GM19455 (cell line): Measurements from ENCODE around the gene IQGAP2.

ENCODE experiments used
- ATAC-seq: cut with Tn5 transposase; IDR thresholded peaks from one replicate; pipeline ENCODE4 v1.9.1; 2021; ENCODE audit not compliant: unreplicated experiment

Gene IQGAP2

DNA sequence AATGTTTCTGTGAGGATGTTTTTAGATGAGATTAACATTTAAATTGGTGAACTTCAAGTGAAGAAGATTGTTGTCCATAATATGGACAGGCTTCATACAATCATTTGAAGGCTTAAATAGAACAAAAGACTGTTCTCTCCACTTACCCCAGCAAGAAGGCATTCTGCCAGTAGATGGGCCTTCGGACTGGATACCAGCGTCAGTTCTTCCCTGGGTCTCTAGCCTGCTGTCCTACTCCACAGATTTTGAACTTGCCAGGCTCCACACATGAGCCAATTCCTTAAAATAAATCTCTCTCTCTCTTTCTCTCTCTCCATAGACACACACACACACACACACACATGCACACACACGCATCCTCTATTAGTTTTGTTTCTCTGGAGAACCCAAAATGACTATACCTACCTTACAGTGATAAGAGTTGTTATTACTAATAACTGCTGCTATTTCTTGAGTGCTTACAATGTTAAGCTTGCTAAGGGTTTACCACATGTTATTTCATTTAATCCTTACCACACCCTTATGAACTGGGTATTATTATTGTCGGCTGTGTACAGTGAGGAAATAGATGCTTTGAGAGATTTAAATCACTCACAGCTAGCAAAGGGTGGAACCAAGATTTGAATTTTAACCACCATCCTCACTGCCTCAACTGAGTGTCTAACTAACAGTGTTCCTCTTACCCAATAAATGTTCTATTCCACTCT, 19.8 kb upstream of the IQGAP2 start:
- ATAC-seq: no peak

DNA sequence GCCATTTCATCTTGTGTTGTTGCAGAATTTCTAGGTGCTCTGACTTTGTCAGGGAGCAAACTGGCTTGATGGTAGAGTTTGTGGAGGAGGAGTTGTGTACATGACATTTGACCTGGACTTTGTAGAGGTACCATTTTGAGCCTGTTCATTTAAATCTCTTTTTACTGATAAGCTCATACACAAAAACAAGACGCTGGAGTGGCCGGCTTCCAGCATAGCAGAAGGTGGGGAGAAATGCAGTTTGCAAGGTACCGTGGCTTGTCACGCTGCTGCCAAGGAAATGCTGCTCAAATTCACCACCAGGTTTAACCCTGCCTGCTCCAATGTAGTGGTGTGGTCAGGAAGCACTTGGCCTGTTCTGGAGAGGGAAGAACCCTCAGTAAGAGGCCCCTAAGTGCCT, 18.9 kb upstream of the IQGAP2 start:
- ATAC-seq: no peak

DNA sequence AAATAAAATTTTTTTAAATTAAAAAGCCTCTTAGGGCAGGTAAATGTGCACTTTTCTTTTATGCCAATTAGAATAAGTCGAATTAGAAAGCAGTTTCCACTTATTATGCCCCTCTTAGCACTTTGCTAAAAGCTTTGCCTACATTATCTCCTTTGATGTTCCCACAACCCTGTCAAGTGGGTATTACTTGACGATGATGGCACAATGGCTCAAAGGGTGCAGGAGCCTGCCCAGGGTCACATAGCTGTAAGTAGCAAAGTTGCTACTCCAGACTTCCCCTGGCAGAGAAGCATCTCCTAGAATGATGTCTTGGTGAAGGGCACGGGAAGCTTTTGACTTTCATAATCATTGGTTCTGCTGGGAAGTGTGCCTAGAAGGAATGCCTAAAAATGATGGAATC, 18.4 kb upstream of the IQGAP2 start:
- no peak for ATAC-seq

DNA sequence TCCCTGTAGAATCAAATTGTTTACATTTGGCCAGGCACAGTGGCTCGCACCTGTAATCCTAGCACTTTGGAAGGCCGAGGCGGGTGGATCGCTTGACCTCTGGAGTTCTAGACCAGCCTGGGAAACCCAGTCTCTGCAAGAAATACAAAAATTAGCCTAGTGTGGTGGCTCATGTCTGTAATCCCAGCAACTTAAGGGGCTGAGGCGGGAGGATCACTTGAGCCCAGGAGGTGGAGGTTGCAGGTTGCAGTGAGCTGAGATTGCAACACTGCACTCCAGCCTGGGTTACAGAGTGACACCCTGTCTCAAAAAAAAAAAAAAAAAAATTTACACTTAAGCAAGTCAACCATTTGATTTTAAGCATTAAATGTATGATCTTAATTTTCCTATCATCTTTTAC, 17.5 kb upstream of the IQGAP2 start:
- no peak for ATAC-seq

DNA sequence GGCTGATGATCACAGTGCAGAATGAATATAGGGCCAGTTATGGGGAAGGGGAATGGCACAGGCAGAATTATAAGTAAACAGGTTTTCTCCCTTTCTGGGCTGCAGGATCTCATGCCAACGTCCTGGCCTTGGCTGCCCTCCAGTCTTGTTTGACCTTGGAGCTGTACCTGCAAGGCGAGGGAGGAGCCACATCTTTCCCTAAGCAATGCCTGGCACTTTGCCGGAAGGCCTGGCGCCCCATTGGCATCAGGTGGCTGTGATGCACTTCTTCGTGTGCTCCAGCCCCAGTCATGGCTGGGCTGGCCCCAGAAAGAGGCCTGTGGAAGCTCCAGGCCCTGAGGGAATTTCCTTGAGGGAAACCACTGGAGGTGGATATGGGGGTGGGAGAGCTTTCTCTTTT, 16.7 kb upstream of the IQGAP2 start:
- no peak for ATAC-seq

DNA sequence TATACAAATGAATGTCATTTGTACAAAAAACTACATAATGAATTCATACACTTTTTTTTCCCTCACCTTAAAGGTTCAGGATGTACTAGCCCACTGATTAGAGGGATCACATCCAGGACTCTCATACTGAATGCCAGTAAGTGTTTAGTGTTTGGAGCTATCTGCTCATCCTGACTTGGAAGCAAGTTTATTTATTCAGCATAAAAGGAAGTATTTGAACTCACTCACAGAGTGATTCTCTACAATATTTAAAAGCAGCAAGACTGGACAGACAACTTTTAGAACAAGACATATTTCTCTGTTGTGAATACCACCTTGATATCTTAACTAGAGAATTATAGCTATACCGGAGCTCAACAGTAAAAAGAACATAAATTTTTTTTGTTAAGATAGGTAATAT, 14.8 kb upstream of the IQGAP2 start:
- no peak for ATAC-seq

DNA sequence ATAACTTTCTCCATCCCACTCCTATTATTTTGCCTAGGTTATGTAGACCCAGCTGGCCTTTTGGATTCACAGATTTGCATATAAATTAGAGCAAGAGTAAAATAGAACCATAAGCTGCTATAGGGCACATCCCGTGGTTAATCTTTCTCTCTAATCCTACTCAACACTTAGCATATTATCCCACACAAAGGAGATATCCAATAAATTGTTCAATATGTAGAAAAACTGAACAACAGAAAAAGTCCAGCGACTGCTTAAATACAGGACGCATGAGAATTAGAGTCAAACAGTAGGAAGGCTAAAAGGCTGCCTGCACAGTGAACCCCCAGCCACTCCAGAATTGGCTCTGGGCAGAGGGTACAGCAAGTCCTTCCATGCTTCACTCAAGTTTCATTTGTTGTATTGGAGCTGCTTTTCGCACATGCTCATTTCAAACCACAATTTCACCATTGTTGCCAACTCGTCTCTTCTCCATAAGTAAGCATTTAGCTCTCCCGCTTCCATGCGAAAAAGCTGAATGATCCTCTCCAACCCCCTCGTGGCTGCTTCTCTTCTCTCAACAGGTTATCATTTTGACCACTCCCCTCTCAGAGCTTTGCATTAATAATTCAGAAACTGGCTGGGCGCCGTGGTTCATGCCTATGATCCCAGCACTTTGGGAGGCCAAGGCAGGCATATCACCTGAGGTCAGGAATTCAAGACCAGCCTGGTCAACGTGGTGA, 14.1 kb upstream of the IQGAP2 start:
- no peak for ATAC-seq

DNA sequence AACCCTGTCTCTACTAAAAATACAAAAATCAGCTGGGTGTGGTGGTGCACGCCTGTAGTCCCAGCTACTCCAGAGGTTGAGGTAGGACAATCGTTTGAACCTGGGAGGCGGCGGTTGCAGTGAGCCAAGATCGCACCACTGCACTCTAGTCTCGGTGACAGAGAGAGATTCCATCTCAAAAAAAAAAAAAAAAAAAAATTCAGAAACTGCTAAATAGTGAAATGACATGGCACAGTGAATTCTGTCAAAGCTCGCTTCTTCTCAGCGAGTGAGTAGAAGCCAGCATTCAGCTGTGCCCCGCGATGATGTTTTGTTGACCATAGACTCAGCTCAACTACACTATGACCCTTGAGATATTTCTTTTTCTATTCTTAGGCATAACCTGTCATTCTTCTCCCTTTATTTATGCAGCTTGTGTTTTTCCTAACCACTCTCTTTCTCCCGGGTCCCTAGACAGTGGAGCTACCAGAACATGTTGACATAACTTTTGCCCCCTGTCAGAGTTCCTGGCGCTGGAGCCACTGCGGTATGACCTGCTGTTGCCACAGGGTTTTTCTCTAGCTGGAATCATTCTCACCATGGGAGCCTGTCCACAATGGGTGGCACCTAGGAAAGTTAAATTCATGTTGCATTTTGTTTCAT, 13.5 kb upstream of the IQGAP2 start:
- no peak for ATAC-seq

DNA sequence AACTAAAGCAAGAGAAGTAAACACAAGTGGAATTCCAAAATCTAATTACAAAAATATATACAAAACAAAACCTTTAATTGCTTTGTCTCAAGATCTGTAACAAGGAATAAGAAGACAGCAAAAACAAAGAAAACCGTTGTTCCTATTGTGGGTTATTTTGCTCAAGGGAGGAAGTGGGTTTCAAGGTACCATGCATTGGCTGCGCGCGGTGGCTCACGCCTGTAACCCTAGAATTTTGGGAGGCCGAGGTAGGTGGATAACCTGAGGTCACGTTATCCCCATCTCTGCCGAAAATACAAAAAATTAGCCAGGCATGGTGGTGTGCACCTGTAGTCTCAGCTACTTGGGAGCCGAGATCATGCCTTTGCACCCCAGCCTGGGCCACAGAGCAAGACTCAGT, 12.1 kb upstream of the IQGAP2 start:
- ATAC-seq: no peak

DNA sequence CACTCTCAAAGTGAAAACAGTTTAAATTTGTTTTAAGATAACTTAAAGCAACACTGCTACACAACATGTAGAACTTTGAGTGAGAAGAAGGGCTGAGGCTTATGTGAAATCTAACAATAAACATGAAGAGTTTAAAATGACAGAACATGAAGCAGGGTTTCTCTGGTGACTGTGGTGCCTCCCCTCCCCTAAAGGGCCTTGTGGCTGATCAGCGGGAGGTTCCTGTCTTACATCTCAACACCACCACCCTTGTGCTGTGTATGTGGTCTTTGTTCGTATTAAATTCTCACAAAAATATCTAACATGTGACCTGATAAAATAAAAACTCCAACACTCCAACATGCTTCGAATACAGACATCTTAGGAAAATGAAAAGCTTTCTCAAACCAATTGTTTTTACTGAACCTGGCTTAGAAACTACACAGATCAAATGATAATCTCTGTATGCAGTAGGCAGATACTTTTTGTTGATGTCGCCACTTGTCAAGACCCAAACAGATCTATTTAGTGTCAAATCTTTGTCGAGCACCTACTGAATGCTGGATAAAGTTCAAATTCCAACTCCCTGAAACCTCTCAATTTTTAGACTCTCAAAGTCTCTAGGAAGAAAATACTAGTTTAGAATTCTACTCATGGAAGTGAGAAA, 9.9 kb upstream of the IQGAP2 start:
- no peak for ATAC-seq

DNA sequence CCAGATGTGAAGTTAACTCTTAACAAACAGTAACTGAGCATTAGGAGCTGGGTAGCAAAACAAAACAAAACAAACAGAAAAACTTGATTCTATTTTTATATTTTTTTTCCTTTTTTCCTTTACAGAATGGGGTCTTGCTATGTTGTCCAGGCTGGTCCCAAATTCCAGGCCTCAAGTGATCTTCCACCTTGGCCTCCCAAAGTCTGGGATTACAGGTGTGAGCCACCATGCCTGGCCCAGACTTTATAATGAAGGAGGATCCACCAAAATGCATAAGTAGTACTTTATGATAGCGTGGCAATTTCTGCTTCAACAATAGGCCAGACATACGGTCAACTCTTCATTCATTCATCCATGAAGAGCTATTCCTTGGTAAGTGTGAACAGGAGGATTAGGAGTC, 5.9 kb upstream of the IQGAP2 start:
- no peak for ATAC-seq

DNA sequence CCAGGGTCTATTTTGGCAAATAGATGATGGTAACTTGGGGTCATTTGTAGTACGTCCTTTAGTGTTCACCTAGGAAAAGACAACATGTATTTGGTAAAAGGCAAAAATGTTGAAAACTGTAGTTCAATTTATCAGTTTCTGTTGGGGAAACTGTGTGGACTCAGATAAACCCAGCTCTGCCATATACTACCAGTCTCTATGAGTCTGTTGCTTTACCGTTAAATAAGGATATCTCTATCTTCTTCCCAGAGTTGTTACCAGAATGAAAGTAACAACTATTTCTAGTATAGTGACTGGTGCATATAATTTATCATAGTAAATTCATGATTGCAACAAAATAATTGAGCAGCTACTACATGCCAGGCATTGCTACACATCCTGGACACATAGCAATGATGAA, 3.8 kb upstream of the IQGAP2 start:
- no peak for ATAC-seq

DNA sequence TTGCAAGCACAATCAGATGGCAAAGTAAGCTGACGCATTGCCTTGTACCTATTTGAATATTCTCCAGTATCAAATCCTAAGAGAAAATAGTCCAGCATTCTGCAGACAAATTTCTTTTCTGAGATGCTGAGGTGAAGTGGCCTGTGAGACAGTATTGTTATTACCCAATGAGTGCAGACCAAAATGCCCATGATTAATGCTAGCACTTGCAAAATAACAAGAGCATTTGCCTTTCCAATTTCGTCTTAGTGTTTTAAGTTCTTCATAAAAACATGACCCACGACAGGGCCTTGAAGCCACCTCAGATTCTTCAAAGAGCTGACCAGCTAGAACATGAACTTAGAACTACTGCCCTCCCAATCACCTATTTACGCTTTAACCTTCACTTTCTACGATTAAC, 2.6 kb upstream of the IQGAP2 start:
- no peak for ATAC-seq

DNA sequence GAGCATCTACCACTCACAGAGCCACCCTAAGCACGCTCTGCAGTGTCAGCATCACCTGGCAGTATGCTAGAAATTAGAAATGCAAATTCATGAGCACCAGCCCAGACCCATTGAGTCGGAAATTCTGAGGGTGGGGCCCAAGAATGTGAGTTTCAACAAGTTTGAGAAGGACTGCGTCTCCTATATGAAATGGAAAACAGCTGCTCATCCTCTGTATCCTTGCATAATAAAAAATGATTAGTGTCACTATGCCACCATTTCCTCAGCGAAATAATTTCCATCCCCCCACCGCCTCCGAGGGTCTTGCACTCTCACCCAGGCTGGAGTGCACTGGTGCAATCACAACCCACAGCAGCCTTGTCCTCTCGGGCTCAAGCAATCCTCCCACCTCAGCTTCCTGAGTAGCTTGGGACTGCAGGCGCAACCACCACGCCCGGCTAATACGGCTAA, 1.3 kb upstream of the IQGAP2 start:
- ATAC-seq: peak; percentile 25

DNA sequence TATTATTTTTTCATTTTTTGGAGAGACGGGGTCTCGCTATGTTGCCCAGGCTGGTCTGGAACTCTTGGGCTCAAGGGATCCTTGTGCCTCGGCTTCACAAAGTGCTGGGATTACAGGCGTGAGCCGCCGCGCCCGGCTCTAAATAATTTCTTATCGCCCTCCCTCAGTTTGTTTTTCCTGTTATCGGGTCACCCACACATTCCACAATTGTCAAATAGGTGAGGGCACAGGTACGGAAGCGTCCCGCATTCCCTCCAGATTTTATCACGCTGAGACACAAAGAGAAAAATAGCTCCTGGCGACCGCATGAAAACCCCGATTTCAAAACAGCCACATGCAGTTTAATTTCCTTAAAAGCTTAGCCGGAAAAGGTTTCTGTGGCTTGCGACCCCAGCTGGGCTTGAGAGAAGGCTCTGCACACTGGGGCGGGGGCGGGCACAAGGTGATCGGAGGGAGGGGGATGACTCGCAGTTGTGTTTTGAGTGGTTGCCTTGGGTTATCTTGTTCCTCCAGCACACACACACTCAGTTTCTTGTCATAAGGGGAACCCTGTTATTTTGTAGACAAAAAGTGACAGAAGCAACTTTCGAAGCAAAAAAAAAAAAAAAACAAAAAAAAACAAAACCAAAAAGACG, 717 bp upstream of the IQGAP2 start:
- ATAC-seq: peak; percentile 43

DNA sequence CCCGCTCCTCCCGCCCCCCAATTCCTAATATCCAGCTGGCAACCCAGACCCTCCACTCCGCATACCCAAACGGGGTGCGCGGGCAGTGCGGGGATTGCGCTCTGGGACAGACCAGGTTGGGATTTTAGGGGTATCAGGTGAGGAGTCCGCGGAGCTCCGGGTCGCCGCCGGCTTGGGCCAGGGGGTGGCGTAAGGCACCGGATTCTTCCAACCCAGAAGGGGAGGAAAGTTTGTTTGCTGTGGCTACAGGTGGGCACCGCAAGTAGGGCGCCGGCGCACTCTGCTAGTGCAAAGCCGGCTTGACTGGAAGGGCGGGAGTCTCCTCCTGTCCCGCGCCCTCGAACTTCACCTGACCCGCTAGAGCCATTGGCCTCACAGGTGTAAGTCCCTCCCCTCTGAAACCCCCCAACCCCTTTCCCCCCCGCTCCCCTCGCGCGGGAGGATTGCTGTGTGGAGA, 709 bp downstream of the IQGAP2 start:
- ATAC-seq: no peak

DNA sequence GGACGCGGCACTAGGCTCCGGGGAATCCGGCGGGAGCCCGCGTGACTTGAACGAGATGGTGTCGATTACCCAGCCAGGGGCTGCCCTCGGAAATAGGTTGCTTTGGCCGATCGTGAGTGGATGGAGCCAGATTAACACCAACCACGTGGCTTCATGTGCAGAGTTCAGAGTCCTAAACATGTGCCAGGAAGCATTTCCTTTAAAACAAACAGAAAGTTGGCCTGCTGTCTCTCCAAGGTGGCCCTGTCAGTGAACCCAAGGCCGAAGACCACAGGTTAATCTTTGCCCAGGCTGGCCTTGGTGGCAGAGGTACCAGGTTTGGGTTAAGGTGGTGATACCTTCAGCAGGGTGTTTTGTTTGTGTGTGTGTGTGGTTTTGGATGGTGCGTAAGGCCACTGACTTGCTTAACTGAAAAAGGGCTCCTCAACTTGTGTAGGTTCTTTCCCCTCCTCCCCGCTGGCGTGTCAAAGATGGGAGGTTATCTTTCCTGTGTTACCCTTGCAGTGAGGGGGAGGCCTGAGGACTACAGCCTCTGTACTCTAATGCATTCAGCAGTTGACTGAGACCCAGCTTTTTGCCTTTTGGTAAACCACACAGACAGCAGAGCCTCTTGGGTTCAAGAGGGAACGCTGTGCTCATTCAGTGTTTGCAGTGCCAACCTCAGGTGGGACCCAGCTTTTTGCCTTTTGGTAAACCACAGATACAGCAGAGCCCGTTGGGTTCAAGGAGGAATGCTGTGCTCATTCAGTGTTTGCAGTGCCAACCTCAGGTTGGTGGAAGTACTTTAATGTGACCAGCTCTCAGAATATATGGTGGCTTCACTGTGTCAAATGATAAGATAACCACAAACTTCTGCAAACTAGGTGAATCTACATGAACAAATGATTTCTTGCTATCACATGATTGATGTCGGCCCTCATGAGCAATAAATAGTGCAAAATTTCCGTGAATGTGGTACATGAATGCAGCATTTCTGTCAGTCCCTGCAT, 1.4 kb downstream of the IQGAP2 start:
- no peak for ATAC-seq

DNA sequence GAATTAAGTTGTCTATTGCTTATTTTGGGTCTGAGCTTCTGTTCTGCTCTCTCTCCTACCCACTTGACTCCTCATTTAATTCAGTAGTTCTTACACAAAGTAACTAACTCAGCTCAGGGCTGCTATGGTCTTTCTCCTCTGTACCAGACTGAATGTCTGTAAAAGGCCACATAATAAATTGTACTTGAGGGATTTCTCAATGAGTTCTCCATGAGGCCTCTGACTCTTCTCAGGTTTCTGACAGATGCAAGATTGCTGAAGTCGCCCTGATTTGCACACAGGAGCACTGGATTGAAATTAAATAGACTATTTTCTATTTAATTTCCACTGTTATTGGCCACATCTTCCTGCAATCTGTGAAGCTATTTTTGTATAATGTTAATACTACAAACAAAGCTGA, 2.9 kb downstream of the IQGAP2 start:
- no peak for ATAC-seq

DNA sequence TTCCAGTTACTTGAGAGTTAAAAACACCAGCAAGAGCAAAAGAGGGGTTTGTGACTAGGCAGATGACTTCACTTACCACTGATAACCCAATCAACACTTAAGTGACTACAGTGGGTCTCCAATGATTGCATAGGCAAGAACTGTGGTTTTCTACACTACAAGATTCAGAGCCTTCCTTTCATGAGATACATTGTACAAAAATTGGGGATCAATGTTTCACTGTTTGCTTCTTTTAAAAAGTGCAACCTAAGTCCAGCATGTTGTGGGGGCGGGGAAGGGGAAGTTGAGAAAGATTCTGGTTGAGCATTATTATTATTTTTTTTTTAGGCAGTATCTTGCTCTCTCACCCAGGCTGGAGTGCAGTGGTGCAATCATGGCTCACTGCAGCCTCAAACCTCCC, 3.6 kb downstream of the IQGAP2 start:
- ATAC-seq: no peak

DNA sequence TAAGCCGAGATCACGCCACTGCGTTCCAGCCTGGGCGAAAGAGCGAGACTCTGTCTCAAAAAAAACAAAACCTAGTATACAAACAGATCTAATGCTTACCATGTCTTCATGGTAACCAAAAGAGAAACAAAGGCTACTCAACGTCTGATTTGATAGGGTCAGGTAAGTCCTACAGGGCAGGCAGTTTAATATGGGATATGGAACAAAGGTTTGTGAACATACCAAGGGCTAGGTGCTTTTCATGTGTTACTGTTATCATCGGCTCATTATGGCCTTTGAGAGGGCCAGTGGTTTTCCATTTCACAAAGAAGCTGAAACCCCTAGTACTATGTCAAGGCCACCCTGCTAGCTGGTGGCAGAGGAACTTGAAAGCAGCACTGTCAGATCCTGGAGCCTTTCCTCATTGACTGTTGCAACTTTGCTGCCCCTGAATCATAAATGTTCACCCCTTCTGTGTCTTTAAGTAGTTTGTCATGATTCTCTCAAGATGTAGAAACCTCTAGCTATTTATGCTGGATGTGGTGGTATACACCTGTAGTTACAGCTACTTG, 5.1 kb downstream of the IQGAP2 start:
- ATAC-seq: no peak
